ENCODE data around the gene DHRS13.

- TF ChIP-seq YY1 (IDR thresholded peaks at IDR 0.05; ENCODE audit: insufficient read depth, insufficient read length), result no peak
- no peak for TF ChIP-seq SUZ12 (IDR thresholded peaks at IDR 0.05; ENCODE audit: extremely low read depth, insufficient read depth, insufficient read length)
Observed at GRCh38 chr17:28942925-28943324, 40.0 kb upstream of the DHRS13 start.

Data from NT2/D1 (cell line).